Neuronal stem cell (in vitro differentiated cells): ENCODE results near the gene RAPGEF3.

Experiments
- DNase-seq: peaks from one replicate; pipeline ENCODE4 v3.0.0-alpha.2; 2013; ENCODE audit warnings: low spot score
- H2AFZ ChIP-seq: one replicate; pipeline ENCODE4 v1.6.1; 2013; ENCODE audit warnings: mild to moderate bottlenecking, low read length, inconsistent platforms
- H2AK5ac ChIP-seq: 2 replicates; pipeline ENCODE4 v1.6.1; 2013; ENCODE audit warnings: low read depth, mild to moderate bottlenecking, inconsistent platforms, low read length, moderate library complexity, mixed read lengths
- H2BK120ac ChIP-seq: 2 replicates; pipeline ENCODE4 v1.6.1; 2013; ENCODE audit warnings: low read depth, mild to moderate bottlenecking, inconsistent platforms, low read length, moderate library complexity, mixed read lengths
- H2BK12ac ChIP-seq: one replicate; pipeline ENCODE4 v1.6.1; 2013; ENCODE audit warnings: low read length, inconsistent platforms
- H2BK15ac ChIP-seq: 2 replicates; pipeline ENCODE4 v1.6.1; 2013; ENCODE audit warnings: mild to moderate bottlenecking, low read length, inconsistent platforms, mixed read lengths
- H2BK5ac ChIP-seq: one replicate; pipeline ENCODE4 v1.6.1; 2013; ENCODE audit warnings: inconsistent platforms, mild to moderate bottlenecking, low read length, moderate library complexity
- H3K14ac ChIP-seq: one replicate; pipeline ENCODE4 v1.6.1; 2013; ENCODE audit warnings: low read length, inconsistent platforms
- H3K18ac ChIP-seq: 2 replicates; pipeline ENCODE4 v1.6.1; 2013; ENCODE audit warnings: low read length, inconsistent platforms
- H3K23ac ChIP-seq: 2 replicates; pipeline ENCODE4 v1.6.1; 2013; ENCODE audit warnings: low read depth, mild to moderate bottlenecking, mixed read lengths, low read length, inconsistent platforms; ENCODE audit not compliant: poor library complexity
- H3K27ac ChIP-seq: replicated peaks from 3 replicates; pipeline ENCODE4 v1.5.1; 2013; ENCODE audit warnings: low read length, inconsistent platforms
- H3K27me3 ChIP-seq, 3 experiments: 2 replicates each; pipeline ENCODE4 v1.6.1; 2013; ENCODE audit warnings: low read length in 3 of 3, mild to moderate bottlenecking in 2 of 3, inconsistent platforms in 1 of 3, low read depth in 1 of 3, mixed read lengths in 1 of 3, moderate library complexity in 1 of 3; ENCODE audit not compliant: control insufficient read depth in 3 of 3, insufficient read depth in 3 of 3
- H3K36me3 ChIP-seq, 2 donors: replicated peaks in 1 of 2; 2 replicates each; pipeline ENCODE4 v1.6.1; 2013; ENCODE audit warnings: low read length in 2 of 2; ENCODE audit not compliant: control insufficient read depth in 2 of 2, insufficient read depth in 2 of 2
- H3K4ac ChIP-seq: 2 replicates; pipeline ENCODE4 v1.6.1; 2013; ENCODE audit warnings: inconsistent platforms, mild to moderate bottlenecking, low read length, moderate library complexity
- H3K4me1 ChIP-seq, 2 donors: 1 replicate in 1 of 2; 2 replicates in 1 of 2; pipeline ENCODE4 v1.6.1; 2013; ENCODE audit warnings: low read length in 2 of 2, low read depth in 1 of 2; ENCODE audit not compliant: control insufficient read depth in 2 of 2, insufficient read depth in 1 of 2
- H3K4me2 ChIP-seq: one replicate; pipeline ENCODE4 v1.6.1; 2013; ENCODE audit warnings: mild to moderate bottlenecking, low read length, inconsistent platforms; ENCODE audit not compliant: insufficient read depth, poor library complexity, severe bottlenecking
- H3K4me3 ChIP-seq, 2 donors: 2 replicates each; pipeline ENCODE4 v1.5.1; 2013; ENCODE audit warnings: low read length in 2 of 2, mild to moderate bottlenecking in 2 of 2, inconsistent platforms in 1 of 2, moderate library complexity in 1 of 2
- H3K79me1 ChIP-seq: one replicate; pipeline ENCODE4 v1.6.1; 2013; ENCODE audit warnings: low read depth, mild to moderate bottlenecking, inconsistent platforms, low read length, moderate library complexity
- H3K9ac ChIP-seq: one replicate; pipeline ENCODE4 v1.6.1; 2013; ENCODE audit warnings: mild to moderate bottlenecking, low read depth, low read length, inconsistent platforms; ENCODE audit not compliant: poor library complexity
- H3K9me3 ChIP-seq, 2 donors: replicated peaks in 1 of 2; 2 replicates each; pipeline versions ENCODE3 to v1.6.1; 2013; ENCODE audit warnings: low read length in 2 of 2, mild to moderate bottlenecking in 2 of 2, inconsistent platforms in 1 of 2, low read depth in 1 of 2, mixed read lengths in 1 of 2, moderate library complexity in 1 of 2; ENCODE audit not compliant: control insufficient read depth in 2 of 2, insufficient read depth in 1 of 2
- H4K8ac ChIP-seq: one replicate; pipeline ENCODE4 v1.6.1; 2013; ENCODE audit warnings: low read depth, mild to moderate bottlenecking, inconsistent platforms, low read length, moderate library complexity
- H4K91ac ChIP-seq: one replicate; pipeline ENCODE4 v1.6.1; 2013; ENCODE audit warnings: low read length, low read depth, mild to moderate bottlenecking, inconsistent platforms; ENCODE audit not compliant: poor library complexity
- WGBS, 2 donors: extraction: QIAGEN DNeasy Blood & Tissue Kit; methylation state at CpG; one replicate each; pipeline ENCODE4 v1.1.7; 2013; ENCODE audit warnings: missing lambda C conversion rate in 2 of 2, mixed read lengths in 1 of 2; ENCODE audit not compliant: insufficient read length in 2 of 2, insufficient replicate concordance in 1 of 2; ENCODE audit errors: extremely low coverage in 2 of 2; 5-methylcytosine and 5-hydroxymethylcytosine counted together

RAPGEF3 gene

DNA sequence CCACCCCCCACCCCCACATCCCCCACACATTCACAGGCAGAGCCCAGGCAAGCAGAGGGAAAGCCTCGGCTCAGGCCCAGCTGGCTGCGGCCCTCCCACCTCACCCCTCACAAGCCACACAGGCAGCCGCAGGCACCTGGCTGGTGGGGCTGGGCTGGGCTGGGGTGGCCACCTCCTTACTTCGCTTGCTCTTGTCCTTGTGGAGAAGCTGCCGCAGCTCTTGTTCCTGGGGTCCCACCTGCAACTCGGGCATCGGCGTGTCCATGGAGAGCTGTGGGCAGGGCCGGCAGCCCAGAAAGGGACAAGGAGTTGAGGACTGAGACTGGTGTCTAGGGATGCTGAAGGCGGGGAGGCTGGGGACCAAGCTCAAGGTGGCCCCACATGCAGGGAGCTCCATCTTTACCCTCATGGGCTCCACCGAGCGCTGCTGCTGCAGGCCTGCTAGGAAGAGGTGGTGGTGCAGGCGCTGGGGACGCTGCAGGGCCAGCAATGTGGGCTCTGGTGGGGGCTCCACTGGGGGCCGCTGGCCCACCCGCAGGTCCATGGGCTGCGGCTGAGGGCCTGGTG is 39.8 kb upstream of the RAPGEF3 start:
- Histone ChIP-seq H3K14ac (no peak overlapping the region), H2AFZ (no peak overlapping the region), H3K27ac (no peak overlapping the region), H2BK120ac (no peak overlapping the region), H3K23ac (peak overlapping the region; percentile 44), H3K36me3 (peaks cover 18 to 81% of the 10 kb centered on the region in 2 donors), H3K4me2 (no peak overlapping the region), H3K9me3 (no peaks in the 10 kb centered on the region), H3K9ac (no peak overlapping the region), H2BK5ac (no peak overlapping the region), H2BK15ac (peak overlapping the region; percentile 78), H4K8ac (no peak overlapping the region), H3K27me3 (no peaks in the 10 kb centered on the region), H3K4me3 (no peak overlapping the region), H3K79me1 (peaks cover 2% of the 10 kb centered on the region), H2AK5ac (no peak overlapping the region), H2BK12ac (no peak overlapping the region), H3K18ac (peak overlapping the region; percentile 39), H4K91ac (no peak overlapping the region), H3K4ac (no peak overlapping the region), H3K4me1 (peaks cover 3 to 21% of the 10 kb centered on the region in 2 donors)
- WGBS, 2 donors = no CpG with 5 or more reads among the region's 17 CpGs
- DNase-seq = no peak

DNA sequence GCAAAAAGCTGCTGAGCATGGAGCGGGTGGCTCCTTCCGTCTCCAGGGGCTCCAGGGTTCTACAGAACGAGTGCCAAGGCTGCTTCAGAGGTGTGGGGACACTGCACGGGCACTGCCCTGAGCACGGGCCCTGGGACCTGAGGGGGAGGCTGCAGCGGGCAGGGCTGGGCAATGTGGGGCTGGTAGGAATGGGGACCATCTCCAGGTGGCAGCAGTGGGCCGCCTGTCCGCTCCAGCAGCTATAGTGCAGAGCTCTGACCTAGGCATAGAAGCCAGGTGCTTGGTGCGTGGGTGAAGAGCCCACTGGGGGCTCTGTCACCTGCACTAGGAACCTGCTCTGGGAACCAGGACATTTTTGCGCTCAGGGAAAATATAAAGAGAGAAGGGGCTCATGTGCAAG is 38.8 kb upstream of the RAPGEF3 start:
- no peaks in the 10 kb centered on the region for H3K27me3 ChIP-seq
- no peak overlapping the region for H2AFZ ChIP-seq
- H3K36me3 ChIP-seq = peaks cover 18 to 90% of the 10 kb centered on the region in 2 donors
- peak overlapping the region; percentile 11 for H3K18ac ChIP-seq
- H3K9me3 ChIP-seq = no peaks in the 10 kb centered on the region
- H2AK5ac ChIP-seq = peak overlapping the region; percentile 24
- peaks cover 3 to 18% of the 10 kb centered on the region in 2 donors for H3K4me1 ChIP-seq
- H2BK120ac ChIP-seq = no peak overlapping the region
- H2BK15ac ChIP-seq = no peak overlapping the region
- H3K79me1 ChIP-seq = peaks cover 2% of the 10 kb centered on the region
- DNase-seq = no peak
- H3K27ac ChIP-seq = no peak overlapping the region
- no peak overlapping the region for H2BK5ac ChIP-seq
- H3K14ac ChIP-seq = no peak overlapping the region
- H3K23ac ChIP-seq = no peak overlapping the region
- H2BK12ac ChIP-seq = no peak overlapping the region
- no peak overlapping the region for H3K4me3 ChIP-seq
- no peak overlapping the region for H3K4me2 ChIP-seq
- WGBS, 2 donors = no CpG with 5 or more reads among the region's 10 CpGs
- no peak overlapping the region for H4K8ac ChIP-seq
- H3K9ac ChIP-seq = no peak overlapping the region
- no peak overlapping the region for H3K4ac ChIP-seq
- no peak overlapping the region for H4K91ac ChIP-seq

DNA sequence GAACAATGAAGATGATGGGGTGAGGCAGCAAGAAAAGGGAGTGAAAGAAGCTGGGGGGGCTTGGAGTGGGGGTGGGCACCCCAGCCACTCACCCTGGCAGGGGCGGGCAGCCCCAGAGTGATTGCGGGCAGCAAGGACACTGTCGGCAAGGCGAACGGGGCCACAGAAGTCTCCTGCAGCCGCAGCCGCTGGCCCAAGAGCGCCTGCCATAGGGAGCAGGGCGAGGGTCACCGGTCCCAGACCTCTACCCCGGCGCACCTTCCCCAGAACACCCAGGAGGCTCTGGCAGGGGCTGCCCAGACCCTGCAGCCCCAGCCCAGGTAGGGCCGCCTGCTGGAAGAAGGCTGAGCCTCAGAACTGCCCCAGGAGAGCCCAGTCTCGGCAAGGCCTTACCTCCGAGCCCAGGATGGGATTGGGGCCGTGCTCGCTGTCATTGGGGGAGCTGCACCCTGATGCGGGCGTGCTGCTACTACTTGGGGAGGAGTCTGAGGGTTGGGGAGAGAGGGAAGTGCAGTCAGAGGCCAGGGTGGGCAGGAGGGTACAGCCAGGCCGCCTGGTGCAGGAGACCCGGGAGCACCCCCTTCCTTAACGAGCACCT is 37.2 kb upstream of the RAPGEF3 start:
- no CpG with 5 or more reads among the region's 22 CpGs for WGBS, 2 donors
- peaks cover 21 to 92% of the 10 kb centered on the region in 2 donors for H3K36me3 ChIP-seq

DNA sequence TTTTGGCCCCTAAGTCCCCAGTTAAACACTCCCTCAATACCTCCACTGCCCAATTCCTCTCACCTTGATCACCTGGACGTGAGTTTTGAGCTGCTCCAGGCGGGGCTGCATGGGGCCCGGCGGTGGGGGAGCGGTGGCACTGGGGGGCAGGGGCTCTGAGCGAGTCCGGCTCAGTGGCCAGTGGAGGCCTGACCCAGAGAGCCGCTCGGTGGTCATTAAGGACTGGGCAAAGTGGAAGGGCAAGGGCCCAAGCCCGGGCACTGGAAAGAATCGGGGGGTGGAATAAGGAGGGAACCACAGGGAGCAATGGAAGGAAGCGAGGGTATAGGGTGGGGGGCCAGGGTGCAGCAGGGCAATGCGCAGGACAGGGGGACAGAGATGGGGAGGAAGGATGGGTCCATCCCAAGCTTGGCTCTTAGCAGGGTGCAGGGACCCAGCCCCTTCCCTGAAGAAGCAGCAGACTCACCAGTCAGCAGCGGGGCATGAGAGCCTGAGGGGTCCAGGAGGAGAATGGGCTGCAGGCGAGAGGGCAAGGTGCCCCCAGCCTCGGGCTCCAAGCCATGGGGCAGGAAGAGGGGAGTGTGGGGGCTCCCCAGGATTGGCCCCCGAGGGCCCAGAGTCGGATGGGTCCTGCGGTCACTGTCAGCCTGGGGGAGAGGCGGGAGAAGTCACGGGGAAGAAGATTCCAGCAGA is 36.6 kb upstream of the RAPGEF3 start:
- H3K4me1 ChIP-seq = peaks cover 0 to 14% of the 10 kb centered on the region in 2 donors
- no peaks in the 10 kb centered on the region for H3K27me3 ChIP-seq
- H2AK5ac ChIP-seq = no peak overlapping the region
- no peak for DNase-seq
- no peak overlapping the region for H3K4me2 ChIP-seq
- no peak overlapping the region for H2AFZ ChIP-seq
- H3K36me3 ChIP-seq = peaks cover 25 to 92% of the 10 kb centered on the region in 2 donors
- no peak overlapping the region for H3K18ac ChIP-seq
- H3K9me3 ChIP-seq = no peaks in the 10 kb centered on the region
- H2BK12ac ChIP-seq = no peak overlapping the region
- H4K91ac ChIP-seq = no peak overlapping the region
- no CpG with 5 or more reads among the region's 21 CpGs for WGBS, 2 donors
- H3K79me1 ChIP-seq = no peaks in the 10 kb centered on the region
- no peak overlapping the region for H3K27ac ChIP-seq
- no peak overlapping the region for H4K8ac ChIP-seq
- H3K4me3 ChIP-seq = no peak overlapping the region
- no peak overlapping the region for H3K23ac ChIP-seq
- no peak overlapping the region for H3K14ac ChIP-seq
- no peak overlapping the region for H2BK120ac ChIP-seq
- no peak overlapping the region for H3K9ac ChIP-seq
- no peak overlapping the region for H2BK15ac ChIP-seq
- no peak overlapping the region for H2BK5ac ChIP-seq
- H3K4ac ChIP-seq = no peak overlapping the region

More for the DNA sequence above, 37.2 kb upstream of the RAPGEF3 start:
- Histone ChIP-seq H3K79me1 (no peaks in the 10 kb centered on the region), H3K4me1 (peaks cover 0 to 14% of the 10 kb centered on the region in 2 donors), H3K4ac (no peak overlapping the region), H2BK12ac (no peak overlapping the region), H3K4me3 (no peak overlapping the region), H4K91ac (no peak overlapping the region), H3K18ac (no peak overlapping the region), H3K27me3 (no peaks in the 10 kb centered on the region), H2AK5ac (no peak overlapping the region), H2AFZ (no peak overlapping the region), H3K4me2 (no peak overlapping the region), H3K23ac (no peak overlapping the region), H2BK120ac (no peak overlapping the region), H3K9ac (no peak overlapping the region), H3K9me3 (no peaks in the 10 kb centered on the region), H2BK5ac (no peak overlapping the region), H3K27ac (no peak overlapping the region), H3K14ac (no peak overlapping the region), H2BK15ac (no peak overlapping the region), H4K8ac (no peak overlapping the region)
- no peak for DNase-seq
